GM18526 (cell line): ENCODE results near the gene MNDA.

Experiments used
- POLR2A ChIP-seq: IDR thresholded peaks from 3 replicates; pipeline ENCODE4 v1.6.1; 2011; ENCODE audit not compliant: insufficient read length; ENCODE audit errors: extremely low read depth

Gene MNDA

GRCh38 chr1:158830904-158831507 lies at the start of gene MNDA:
TSS of gene MNDA (plus strand) at chr1:158831351. CDS start at chr1:158842154, 10,803 bp downstream.
- TF ChIP-seq POLR2A: peak; percentile 31

- TF ChIP-seq POLR2A: no peak
Measured at GRCh38 chr1:158793604-158794003, 37.5 kb upstream of the MNDA start.

GRCh38 chr1:158794247-158794646 lies 36.9 kb upstream of the MNDA start:
- no peak for TF ChIP-seq POLR2A

- TF ChIP-seq POLR2A: no peak
Measured at GRCh38 chr1:158798531-158798930, 32.6 kb upstream of the MNDA start.

GRCh38 chr1:158799689-158800088 lies 31.5 kb upstream of the MNDA start:
- no peak for TF ChIP-seq POLR2A

GRCh38 chr1:158800526-158800925 lies 30.6 kb upstream of the MNDA start:
- TF ChIP-seq POLR2A: no peak

GRCh38 chr1:158801396-158801795 lies 29.8 kb upstream of the MNDA start:
- TF ChIP-seq POLR2A: no peak

- TF ChIP-seq POLR2A: no peak
Measured at GRCh38 chr1:158803678-158804077, 27.5 kb upstream of the MNDA start.

GRCh38 chr1:158806916-158807536 lies 24.1 kb upstream of the MNDA start:
- no peak for TF ChIP-seq POLR2A

- TF ChIP-seq POLR2A: no peak
Measured at GRCh38 chr1:158809256-158809655, 21.9 kb upstream of the MNDA start.

GRCh38 chr1:158809862-158810261 lies 21.3 kb upstream of the MNDA start:
- no peak for TF ChIP-seq POLR2A

- no peak for TF ChIP-seq POLR2A
Measured at GRCh38 chr1:158810311-158810710, 20.8 kb upstream of the MNDA start.

- no peak for TF ChIP-seq POLR2A
Measured at GRCh38 chr1:158812336-158812735, 18.8 kb upstream of the MNDA start.

GRCh38 chr1:158813164-158813563 lies 18.0 kb upstream of the MNDA start:
- TF ChIP-seq POLR2A: no peak

GRCh38 chr1:158814970-158815369 lies 16.2 kb upstream of the MNDA start:
- TF ChIP-seq POLR2A: no peak

- TF ChIP-seq POLR2A: no peak
Measured at GRCh38 chr1:158818560-158818959, 12.6 kb upstream of the MNDA start.

- TF ChIP-seq POLR2A: no peak
Measured at GRCh38 chr1:158818975-158819431, 12.1 kb upstream of the MNDA start.
